Measurements from ENCODE around the gene ZNF274. TPM values are rescaled to one million over a fixed set of nuclear protein-coding genes. Genes with fewer than 3 reads are reported as not detected.
A peak's percentile ranks its signal among the peaks of the same experiment; 100 is the strongest.

Gene ZNF274
- total and polyA plus RNA-seq, 2 donors from 2014 or later = 10.9 to 42.4 TPM

- peak; percentile 92 to 95 (median 93) for DNase-seq
- Histone ChIP-seq H3K9me3 (ENCODE audit: control insufficient read depth in 2 of 3, insufficient read depth in 1 of 3, low read length in 3 of 3) (peaks cover 0 to 9% (median 2%) of the 10 kb centered on the region in 3 donors), H3K9ac (ENCODE audit: low read length in 3 of 3) (peak within 1 kb of the TSS; percentile 56 to 92 (median 85)), H3K4me1 (ENCODE audit: control insufficient read depth in 2 of 3, insufficient read depth in 2 of 3, low read depth in 1 of 3, low read length in 3 of 3) (peaks cover 0 to 18% (median 6%) of the 10 kb centered on the region in 3 donors), H3K27ac (ENCODE audit: low read depth in 2 of 2, low read length in 2 of 2) (peak within 1 kb of the TSS; percentile 85 to 88), H3K36me3 (ENCODE audit: control insufficient read depth in 2 of 3, insufficient read depth in 3 of 3, low read length in 3 of 3) (no peaks in the 10 kb centered on the region), H3K27me3 (ENCODE audit: control insufficient read depth, insufficient read depth, low read length) (no peaks in the 10 kb centered on the region), H3K4me3 (ENCODE audit: low read length in 3 of 3) (peak within 1 kb of the TSS; percentile 80 to 93 (median 90))
- intact Hi-C loops (cut with DNase I) = no loop called here
- TF ChIP-seq, protein P1, sequence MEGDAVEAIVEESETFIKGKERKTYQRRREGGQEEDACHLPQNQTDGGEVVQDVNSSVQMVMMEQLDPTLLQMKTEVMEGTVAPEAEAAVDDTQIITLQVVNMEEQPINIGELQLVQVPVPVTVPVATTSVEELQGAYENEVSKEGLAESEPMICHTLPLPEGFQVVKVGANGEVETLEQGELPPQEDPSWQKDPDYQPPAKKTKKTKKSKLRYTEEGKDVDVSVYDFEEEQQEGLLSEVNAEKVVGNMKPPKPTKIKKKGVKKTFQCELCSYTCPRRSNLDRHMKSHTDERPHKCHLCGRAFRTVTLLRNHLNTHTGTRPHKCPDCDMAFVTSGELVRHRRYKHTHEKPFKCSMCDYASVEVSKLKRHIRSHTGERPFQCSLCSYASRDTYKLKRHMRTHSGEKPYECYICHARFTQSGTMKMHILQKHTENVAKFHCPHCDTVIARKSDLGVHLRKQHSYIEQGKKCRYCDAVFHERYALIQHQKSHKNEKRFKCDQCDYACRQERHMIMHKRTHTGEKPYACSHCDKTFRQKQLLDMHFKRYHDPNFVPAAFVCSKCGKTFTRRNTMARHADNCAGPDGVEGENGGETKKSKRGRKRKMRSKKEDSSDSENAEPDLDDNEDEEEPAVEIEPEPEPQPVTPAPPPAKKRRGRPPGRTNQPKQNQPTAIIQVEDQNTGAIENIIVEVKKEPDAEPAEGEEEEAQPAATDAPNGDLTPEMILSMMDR (IDR thresholded peaks at IDR 0.05; ENCODE audit: borderline replicate concordance, extremely low read depth, insufficient read depth) = no peak
- peak; percentile 27 for FAIRE-seq
Measured at GRCh38 chr19:58150328-58150921, 32.4 kb upstream of the ZNF274 start, which contains the start of gene ZNF329. ZNF329 (minus strand) TSS chr19:58150789; CDS start chr19:58129503, 21,286 bp downstream.

- intact Hi-C loops (cut with DNase I) = no loop called here
- TF ChIP-seq, protein P1 (IDR thresholded peaks at IDR 0.05; ENCODE audit: borderline replicate concordance, extremely low read depth, insufficient read depth) = no peak
- no peaks in the 10 kb centered on the region for H3K27me3 ChIP-seq (ENCODE audit: control insufficient read depth, insufficient read depth, low read length)
- H3K4me3 ChIP-seq (ENCODE audit: low read length in 3 of 3) = peak overlapping the region in 2 of 3 donors; percentile 84 to 88
- peak overlapping the region in 1 of 3 donors; percentile 92 for H3K9ac ChIP-seq (ENCODE audit: low read length in 3 of 3)
- FAIRE-seq = no peak
- H3K36me3 ChIP-seq (ENCODE audit: control insufficient read depth in 2 of 3, insufficient read depth in 3 of 3, low read length in 3 of 3) = no peaks in the 10 kb centered on the region
- H3K4me1 ChIP-seq (ENCODE audit: control insufficient read depth in 2 of 3, insufficient read depth in 2 of 3, low read depth in 1 of 3, low read length in 3 of 3) = peaks cover 0 to 18% (median 6%) of the 10 kb centered on the region in 3 donors
- DNase-seq = no peak
- H3K9me3 ChIP-seq (ENCODE audit: control insufficient read depth in 2 of 3, insufficient read depth in 1 of 3, low read length in 3 of 3) = no peaks in the 10 kb centered on the region
- no peak overlapping the region for H3K27ac ChIP-seq (ENCODE audit: low read depth in 2 of 2, low read length in 2 of 2)
Measured at GRCh38 chr19:58153386-58153785, 29.5 kb upstream of the ZNF274 start.

- no peaks in the 10 kb centered on the region for H3K36me3 ChIP-seq (ENCODE audit: control insufficient read depth in 2 of 3, insufficient read depth in 3 of 3, low read length in 3 of 3)
- DNase-seq (peak in 3 of 5 donors; percentile 76 to 85 (median 82)), FAIRE-seq (no peak)
- TF ChIP-seq, protein P1 (IDR thresholded peaks at IDR 0.05; ENCODE audit: borderline replicate concordance, extremely low read depth, insufficient read depth) = no peak
- intact Hi-C loops (cut with DNase I) = no loop called here
- H3K9me3 ChIP-seq (ENCODE audit: control insufficient read depth in 2 of 3, insufficient read depth in 1 of 3, low read length in 3 of 3) = no peaks in the 10 kb centered on the region
- no peaks in the 10 kb centered on the region for H3K27me3 ChIP-seq (ENCODE audit: control insufficient read depth, insufficient read depth, low read length)
- peak overlapping the region; percentile 46 to 92 (median 89) for H3K9ac ChIP-seq (ENCODE audit: low read length in 3 of 3)
- peaks cover 0 to 18% (median 6%) of the 10 kb centered on the region in 3 donors for H3K4me1 ChIP-seq (ENCODE audit: control insufficient read depth in 2 of 3, insufficient read depth in 2 of 3, low read depth in 1 of 3, low read length in 3 of 3)
- peak overlapping the region; percentile 86 to 94 for H3K27ac ChIP-seq (ENCODE audit: low read depth in 2 of 2, low read length in 2 of 2)
- H3K4me3 ChIP-seq (ENCODE audit: low read length in 3 of 3) = peak overlapping the region; percentile 74 to 88 (median 84)
Measured at GRCh38 chr19:58154287-58154678, 28.6 kb upstream of the ZNF274 start.
